ENCODE results near the gene SFXN5. TPM values are rescaled to one million over a fixed set of nuclear protein-coding genes. Genes with fewer than 3 reads are reported as not detected.

SFXN5 gene
- total RNA-seq, 1 donor from 2014 or later = 29.8 TPM

- Mint-ChIP-seq H3K9me3 (ENCODE audit: unreplicated experiment) (no peaks in the 10 kb centered on the region), H3K36me3 (ENCODE audit: low read depth, unreplicated experiment) (peaks cover 4% of the 10 kb centered on the region), H3K4me3 (ENCODE audit: unreplicated experiment) (no peak overlapping the region), H3K27me3 (ENCODE audit: unreplicated experiment) (peaks cover 5% of the 10 kb centered on the region), H3K4me1 (ENCODE audit: unreplicated experiment) (peaks cover 5% of the 10 kb centered on the region), H3K27ac (ENCODE audit: unreplicated experiment) (no peak overlapping the region)
- TF ChIP-seq, protein P1, sequence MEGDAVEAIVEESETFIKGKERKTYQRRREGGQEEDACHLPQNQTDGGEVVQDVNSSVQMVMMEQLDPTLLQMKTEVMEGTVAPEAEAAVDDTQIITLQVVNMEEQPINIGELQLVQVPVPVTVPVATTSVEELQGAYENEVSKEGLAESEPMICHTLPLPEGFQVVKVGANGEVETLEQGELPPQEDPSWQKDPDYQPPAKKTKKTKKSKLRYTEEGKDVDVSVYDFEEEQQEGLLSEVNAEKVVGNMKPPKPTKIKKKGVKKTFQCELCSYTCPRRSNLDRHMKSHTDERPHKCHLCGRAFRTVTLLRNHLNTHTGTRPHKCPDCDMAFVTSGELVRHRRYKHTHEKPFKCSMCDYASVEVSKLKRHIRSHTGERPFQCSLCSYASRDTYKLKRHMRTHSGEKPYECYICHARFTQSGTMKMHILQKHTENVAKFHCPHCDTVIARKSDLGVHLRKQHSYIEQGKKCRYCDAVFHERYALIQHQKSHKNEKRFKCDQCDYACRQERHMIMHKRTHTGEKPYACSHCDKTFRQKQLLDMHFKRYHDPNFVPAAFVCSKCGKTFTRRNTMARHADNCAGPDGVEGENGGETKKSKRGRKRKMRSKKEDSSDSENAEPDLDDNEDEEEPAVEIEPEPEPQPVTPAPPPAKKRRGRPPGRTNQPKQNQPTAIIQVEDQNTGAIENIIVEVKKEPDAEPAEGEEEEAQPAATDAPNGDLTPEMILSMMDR (IDR thresholded peaks at IDR 0.05; ENCODE audit: unreplicated experiment) = no peak
- DNase-seq (ENCODE audit: low spot score) = no peak
Measured at GRCh38 chr2:73037947-73038585, 33.4 kb downstream of the SFXN5 start.

DNA sequence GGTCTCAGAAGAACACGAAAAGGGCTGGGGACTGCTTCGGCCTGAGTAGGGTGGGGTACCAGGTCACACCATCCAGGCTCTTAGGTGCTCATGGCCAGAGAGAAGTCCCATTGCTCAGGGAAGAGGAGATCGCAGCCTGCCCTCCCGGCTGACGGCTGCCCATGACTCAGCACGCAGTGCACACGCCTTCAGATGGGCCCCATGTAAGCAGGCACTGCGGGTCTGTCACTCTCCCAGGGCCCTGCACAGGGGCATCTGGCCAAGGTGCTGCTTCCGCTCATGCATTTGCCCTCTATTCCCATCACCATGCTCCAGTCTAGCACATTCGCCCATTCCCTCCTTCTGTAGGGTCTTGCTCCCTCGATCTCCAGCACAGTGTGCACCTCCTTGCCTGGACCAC lies 34.7 kb downstream of the SFXN5 start:
- Mint-ChIP-seq H3K4me1 (ENCODE audit: unreplicated experiment) (peaks cover 5% of the 10 kb centered on the region), H3K27me3 (ENCODE audit: unreplicated experiment) (peaks cover 7% of the 10 kb centered on the region), H3K36me3 (ENCODE audit: low read depth, unreplicated experiment) (peaks cover 4% of the 10 kb centered on the region), H3K4me3 (ENCODE audit: unreplicated experiment) (no peak overlapping the region), H3K9me3 (ENCODE audit: unreplicated experiment) (no peaks in the 10 kb centered on the region), H3K27ac (ENCODE audit: unreplicated experiment) (no peak overlapping the region)
- DNase-seq (ENCODE audit: low spot score) = no peak
- TF ChIP-seq, protein P1 (IDR thresholded peaks at IDR 0.05; ENCODE audit: unreplicated experiment) = no peak

GRCh38 chr2:73035899-73036711 lies 35.4 kb downstream of the SFXN5 start:
- H3K27ac Mint-ChIP-seq (ENCODE audit: unreplicated experiment) = no peak overlapping the region
- H3K36me3 Mint-ChIP-seq (ENCODE audit: low read depth, unreplicated experiment) = peaks cover 3% of the 10 kb centered on the region
- no peaks in the 10 kb centered on the region for H3K9me3 Mint-ChIP-seq (ENCODE audit: unreplicated experiment)
- TF ChIP-seq, protein P1 (IDR thresholded peaks at IDR 0.05; ENCODE audit: unreplicated experiment) = peak; percentile 17
- peaks cover 6% of the 10 kb centered on the region for H3K27me3 Mint-ChIP-seq (ENCODE audit: unreplicated experiment)
- H3K4me3 Mint-ChIP-seq (ENCODE audit: unreplicated experiment) = peak overlapping the region; percentile 12
- no peak for DNase-seq (ENCODE audit: low spot score)
- peaks cover 5% of the 10 kb centered on the region for H3K4me1 Mint-ChIP-seq (ENCODE audit: unreplicated experiment)

GRCh38 chr2:73034661-73035375 lies 36.7 kb downstream of the SFXN5 start:
- TF ChIP-seq, protein P1 (IDR thresholded peaks at IDR 0.05; ENCODE audit: unreplicated experiment) = no peak
- Mint-ChIP-seq H3K27me3 (ENCODE audit: unreplicated experiment) (peaks cover 5% of the 10 kb centered on the region), H3K36me3 (ENCODE audit: low read depth, unreplicated experiment) (peaks cover 3% of the 10 kb centered on the region), H3K4me1 (ENCODE audit: unreplicated experiment) (peaks cover 5% of the 10 kb centered on the region), H3K27ac (ENCODE audit: unreplicated experiment) (no peak overlapping the region), H3K9me3 (ENCODE audit: unreplicated experiment) (no peaks in the 10 kb centered on the region), H3K4me3 (ENCODE audit: unreplicated experiment) (no peak overlapping the region)
- DNase-seq (ENCODE audit: low spot score) = no peak
